Osteoblast (primary cell): Measurements from ENCODE around the gene GALNT16. TPM values are rescaled to one million over a fixed set of nuclear protein-coding genes. Genes with fewer than 3 reads are reported as not detected.

Experiments used
- DNase-seq: peaks from one replicate; pipeline ENCODE4 v3.0.0; 2011; ENCODE audit warnings: low spot score, mixed read lengths; ENCODE audit not compliant: insufficient read length; ENCODE audit errors: missing footprints
- H2AFZ ChIP-seq: 2 replicates; pipeline ENCODE4 v1.6.0; 2011; ENCODE audit warnings: mild to moderate bottlenecking, low read length
- H3K27ac ChIP-seq: 2 replicates; pipeline ENCODE4 v1.5.1; 2011; ENCODE audit warnings: mild to moderate bottlenecking, low read depth, low read length, moderate library complexity
- H3K27me3 ChIP-seq: 2 replicates; pipeline ENCODE4 v1.6.0; 2012; ENCODE audit warnings: mild to moderate bottlenecking, control low read depth, inconsistent platforms, low read length, moderate library complexity; ENCODE audit not compliant: insufficient read depth
- H3K36me3 ChIP-seq: 2 replicates; pipeline ENCODE4 v1.5.1; 2011; ENCODE audit warnings: mild to moderate bottlenecking, low read length, control low read depth, moderate library complexity; ENCODE audit not compliant: insufficient read depth
- H3K4me1 ChIP-seq: 2 replicates; pipeline ENCODE4 v1.5.1; 2011; ENCODE audit warnings: mild to moderate bottlenecking, low read length, control low read depth, moderate library complexity; ENCODE audit not compliant: insufficient read depth
- H3K4me2 ChIP-seq: 2 replicates; pipeline ENCODE4 v1.6.0; 2011; ENCODE audit warnings: mild to moderate bottlenecking, low read length; ENCODE audit not compliant: insufficient read depth
- H3K4me3 ChIP-seq: fragments of 200-600 bp; sonication (generic); 3 replicates; pipeline ENCODE4 v1.5.1; 2012; ENCODE audit warnings: mild to moderate bottlenecking, low read length, inconsistent platforms; ENCODE audit not compliant: insufficient read depth
- H3K79me2 ChIP-seq: 2 replicates; pipeline ENCODE4 v1.6.0; 2012; ENCODE audit warnings: mild to moderate bottlenecking, low read length, control low read depth, inconsistent platforms; ENCODE audit not compliant: insufficient read depth
- H3K9me3 ChIP-seq: 2 replicates; pipeline ENCODE4 v1.5.1; 2011; ENCODE audit warnings: low read depth, low read length, control low read depth
- H4K20me1 ChIP-seq: 2 replicates; pipeline ENCODE4 v1.6.0; 2012; ENCODE audit warnings: mild to moderate bottlenecking, low read length, control low read depth; ENCODE audit not compliant: insufficient read depth
- CTCF ChIP-seq: IDR thresholded peaks from 2 replicates; pipeline ENCODE4 v1.5.1; 2011; ENCODE audit warnings: mild to moderate bottlenecking, low read depth, low read length, moderate library complexity; ENCODE audit errors: extremely low read depth
- total RNA-seq: library from RNA; depleted of rRNA; stranded (reverse); fragments of >200 nt; gene quantifications from 2 replicates; pipeline ENCODE4 v1.2.3, GENCODE V29; 2012

The GALNT16 gene
- total RNA-seq, 1 donor = 4.0 TPM

DNA sequence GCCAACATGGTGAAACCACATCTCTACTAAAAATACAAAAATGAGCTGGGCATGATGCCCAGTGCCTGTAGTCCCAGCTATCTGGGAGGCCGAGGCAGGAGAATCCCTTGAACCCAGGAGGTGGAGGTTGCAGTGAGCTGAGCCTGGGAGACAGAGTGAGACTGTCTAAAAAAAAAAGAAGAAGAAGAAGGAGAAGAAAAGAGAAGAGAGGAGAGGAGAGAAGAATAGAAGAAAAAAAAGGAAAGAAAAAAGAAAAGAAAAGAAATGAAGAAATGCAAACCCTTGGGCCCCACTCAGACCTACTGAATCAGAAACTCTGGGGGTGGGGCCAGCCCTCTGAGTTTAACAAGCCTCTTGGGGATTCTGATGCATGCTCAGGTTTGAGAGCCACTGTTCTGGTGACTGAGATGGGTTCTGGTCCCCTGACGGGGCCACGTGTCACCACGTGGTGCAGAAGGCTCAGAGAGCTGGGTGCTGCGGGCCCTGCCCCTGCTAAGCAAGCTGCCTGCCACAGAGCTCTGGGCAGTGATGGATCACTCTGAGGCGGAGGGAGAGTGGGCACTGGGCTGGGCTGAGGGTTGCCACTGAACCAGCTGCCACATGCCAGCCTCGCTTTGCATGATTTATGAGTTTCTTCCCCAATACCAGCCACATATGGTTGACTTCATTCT, 100.6 kb downstream of the GALNT16 start:
- no peak for TF ChIP-seq CTCF
- no peak overlapping the region for H3K27ac ChIP-seq

DNA sequence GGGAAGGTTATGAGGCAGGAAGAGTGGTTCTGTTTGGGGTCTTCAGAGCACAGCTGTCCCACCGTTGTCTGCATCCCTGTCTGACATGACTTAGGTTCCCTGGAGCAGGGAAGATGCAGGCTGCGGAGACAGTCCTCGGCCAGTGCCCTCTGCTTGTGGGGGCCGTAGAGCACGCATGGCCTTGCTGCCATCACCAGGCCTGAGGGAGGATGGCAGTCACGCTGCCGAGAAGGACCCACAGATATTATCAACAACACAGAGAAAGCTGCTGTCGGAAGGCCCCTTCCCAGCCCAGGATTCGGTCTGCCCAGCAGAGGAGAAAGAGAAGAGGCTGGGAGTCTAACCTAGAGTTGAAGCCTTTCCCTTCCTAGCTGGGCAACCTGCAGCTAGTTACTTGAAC, 103.1 kb downstream of the GALNT16 start:
- peak; percentile 57 for TF ChIP-seq CTCF
- no peaks in the 10 kb centered on the region for H3K4me1 ChIP-seq
- H2AFZ ChIP-seq = no peak overlapping the region
- H3K4me3 ChIP-seq = no peak overlapping the region
- H3K27ac ChIP-seq = no peak overlapping the region
- no peaks in the 10 kb centered on the region for H3K9me3 ChIP-seq
- H3K79me2 ChIP-seq = no peaks in the 10 kb centered on the region
- DNase-seq = peak; percentile 86
- no peaks in the 10 kb centered on the region for H3K36me3 ChIP-seq
- H3K27me3 ChIP-seq = no peaks in the 10 kb centered on the region
- no peaks in the 10 kb centered on the region for H4K20me1 ChIP-seq
- no peak overlapping the region for H3K4me2 ChIP-seq

More for the DNA sequence above, 100.6 kb downstream of the GALNT16 start:
- no peaks in the 10 kb centered on the region for H3K9me3 ChIP-seq
- H2AFZ ChIP-seq = no peak overlapping the region
- H3K4me3 ChIP-seq = no peak overlapping the region
- H3K36me3 ChIP-seq = no peaks in the 10 kb centered on the region
- peaks cover 7% of the 10 kb centered on the region for H3K4me1 ChIP-seq
- H4K20me1 ChIP-seq = no peaks in the 10 kb centered on the region
- no peak overlapping the region for H3K4me2 ChIP-seq
- peaks cover 2% of the 10 kb centered on the region for H3K27me3 ChIP-seq
- no peaks in the 10 kb centered on the region for H3K79me2 ChIP-seq
- DNase-seq = peak; percentile 30

- Histone ChIP-seq H3K4me2 (no peak overlapping the region), H3K27ac (no peak overlapping the region), H4K20me1 (no peaks in the 10 kb centered on the region), H3K4me1 (no peaks in the 10 kb centered on the region), H3K27me3 (no peaks in the 10 kb centered on the region), H3K36me3 (no peaks in the 10 kb centered on the region), H3K4me3 (no peak overlapping the region), H3K79me2 (no peaks in the 10 kb centered on the region), H3K9me3 (no peaks in the 10 kb centered on the region), H2AFZ (no peak overlapping the region)
- no peak for TF ChIP-seq CTCF
- peak; percentile 61 for DNase-seq
These were observed 104.0 kb downstream of the GALNT16 start for GRCh38 chr14:69363964-69364363.

- DNase-seq = no peak
- no peaks in the 10 kb centered on the region for H4K20me1 ChIP-seq
- no peaks in the 10 kb centered on the region for H3K9me3 ChIP-seq
- TF ChIP-seq CTCF = no peak
- no peaks in the 10 kb centered on the region for H3K36me3 ChIP-seq
- H3K27me3 ChIP-seq = no peaks in the 10 kb centered on the region
- no peak overlapping the region for H3K4me3 ChIP-seq
- no peaks in the 10 kb centered on the region for H3K4me1 ChIP-seq
- H3K27ac ChIP-seq = no peak overlapping the region
- H2AFZ ChIP-seq = no peak overlapping the region
- H3K79me2 ChIP-seq = no peaks in the 10 kb centered on the region
- H3K4me2 ChIP-seq = no peak overlapping the region
These were observed 104.4 kb downstream of the GALNT16 start for GRCh38 chr14:69364378-69364777.
